Adrenal gland (tissue), 19 donors: Measurements from ENCODE around the gene DPEP1. TPM values are rescaled to one million over a fixed set of nuclear protein-coding genes. Genes with fewer than 3 reads are reported as not detected.

Source experiments
- DNase-seq, 7 donors: peaks; one replicate each; pipeline ENCODE4 v3.0.0-alpha.2; 2019 to 2020
- H3K27ac ChIP-seq, 5 donors: fragments of 200-600 bp; sonication (generic) in 4 of 5; 1 replicate in 3 of 5; 2 replicates in 2 of 5; pipeline versions ENCODE4 v1.5.1 to v1.8.0; 2016 to 2020; ENCODE audit warnings: mild to moderate bottlenecking in 1 of 5
- H3K27me3 ChIP-seq: fragments of 200-600 bp; 2 replicates; pipeline ENCODE4 v1.8.0; 2021
- H3K36me3 ChIP-seq, 2 donors: fragments of 200-600 bp; replicated peaks in 1 of 2; 1 replicate in 1 of 2; 2 replicates in 1 of 2; pipeline versions ENCODE4 v1.5.1 to v1.8.0; 2018 to 2022
- H3K4me1 ChIP-seq, 2 donors: fragments of 200-600 bp; replicated peaks in 1 of 2; 1 replicate in 1 of 2; 2 replicates in 1 of 2; pipeline versions ENCODE4 v1.5.1 to v1.8.0; 2018 to 2021
- H3K4me3 ChIP-seq, 4 donors: fragments of 200-600 bp; sonication (generic) in 3 of 4; one replicate each; pipeline ENCODE4 v1.5.1; 2016 to 2018
- H3K9me3 ChIP-seq, 3 donors: fragments of 200-600 bp; sonication (generic) in 1 of 3; replicated peaks in 1 of 3; 1 replicate in 2 of 3; 2 replicates in 1 of 3; pipeline versions ENCODE4 v1.5.1 to v1.8.0; 2016 to 2021
- CTCF ChIP-seq, 6 experiments: fragments of 450-650 bp in 4 of 6; fragments of 200-600 bp in 2 of 6; sonication (generic) in 1 of 6; IDR thresholded peaks; 1 replicate in 5 of 6; 2 replicates in 1 of 6; pipeline versions ENCODE4 v1.5.1 to v1.8.0; 2016 to 2021; ENCODE audit warnings: antibody characterized with exemption in 6 of 6, mild to moderate bottlenecking in 2 of 6, moderate library complexity in 1 of 6
- POLR2A ChIP-seq, 2 donors: fragments of 450-650 bp; IDR thresholded peaks; one replicate each; pipeline ENCODE4 v1.6.1; 2017; ENCODE audit warnings: antibody characterized with exemption in 2 of 2, mild to moderate bottlenecking in 2 of 2, moderate library complexity in 1 of 2
- WGBS, 4 donors: extraction: QIAGEN DNeasy Blood & Tissue Kit in 2 of 4; methylation state at CpG; one replicate each; pipeline versions ENCODE4 v1.1.5 to v1.1.7; 2013 to 2017; 5-methylcytosine and 5-hydroxymethylcytosine counted together
- intact Hi-C, 2 donors: fragments of 100-400 bp; cut with DNase I; formaldehyde crosslinking; loops; one replicate each; pipeline versions ENCODE4 v1.14.1 to v1.15.0; 2022 to 2023
- long read RNA-seq, 10 donors: library from polyadenylated mRNA in 3 of 10; unstranded in 2 of 10; stranded (forward) in 1 of 10; transcript quantifications; one replicate each; pipeline ENCODE4 v2.0.0 and lab custom pipeline, GENCODE V29; 2021 to 2026
- polyA plus RNA-seq, 3 donors: library from polyadenylated mRNA; stranded (reverse); fragments of 200-250 nt in 2 of 3; fragments of 350-450 nt in 1 of 3; fragmentation: Illumina TruSeq in 1 of 3; extraction: RNeasy Lipid Tissue Mini Kit (QIAGEN cat#74804) in 1 of 3; gene quantifications; one replicate each; pipeline ENCODE4 v1.2.3, GENCODE V29; 2013 to 2014
- total RNA-seq, 9 donors: library from RNA; depleted of rRNA in 4 of 9; stranded (reverse); fragments of >200 nt in 4 of 9; fragments of 120-200 nt in 1 of 9; fragmentation: NEBNext Ultra II Directional in 1 of 9; extraction: Animal tissue kit (Norgen Biotek cat#: 25700) in 1 of 9; gene quantifications; one replicate each; pipeline versions ENCODE4 v1.1.0 to v1.2.4, GENCODE V29; 2013 to 2023
- donor health status: healthy with polysubstance abuse.
- donor health status: Bipolar disorder and iron deficiency.
- donor health status: DM: yes; HTN: yes; CAD: no.
- donor health status: DM: no; HTN: no; CAD: no.
- donor health status: DM: no; HTN: no; CAD: no.
- donor health status: DM: yes; HTN: yes; CAD: no.

DPEP1 gene
- total RNA-seq = 10 to 100 TPM in 1 of 9 donors, 1 to 10 TPM in 7, under 1 TPM in 1; 0.44 to 27.3 (median 5.0) TPM
- 1 to 10 TPM in 1 of 3 donors, under 1 TPM in 2; 0.60 to 4.1 (median 0.88) TPM for polyA plus RNA-seq
- long read RNA-seq, donor 1 = 0 reads
- long read RNA-seq, donor 2 = 0 reads
- long read RNA-seq, donor 3 = 0 reads
- long read RNA-seq, donor 4, partial matches to known transcripts = 0 of 2 reads
- long read RNA-seq, donor 4, other reads (novel, unspliced or antisense) = 0 of 2 reads
- long read RNA-seq, donor 5, transcript DPEP1-202 (11 exons, 1,734 nt) = major isoform, 7 of 10 reads
- long read RNA-seq, donor 5, partial matches to known transcripts = 0 of 10 reads
- long read RNA-seq, donor 5, other reads (novel, unspliced or antisense) = 3 of 10 reads
- long read RNA-seq, donor 6, partial matches to known transcripts = 1 of 5 reads
- long read RNA-seq, donor 6, other reads (novel, unspliced or antisense) = 1 of 5 reads
- long read RNA-seq, donor 7 = 0 reads
- long read RNA-seq, donor 8 = 0 reads
- long read RNA-seq, donor 9 = 0 reads
- long read RNA-seq, donor 10 = 0 reads

- TF ChIP-seq POLR2A (IDR thresholded peaks at IDR 0.05) (no peak), CTCF (IDR thresholded peaks at IDR 0.05) (no peak)
- Histone ChIP-seq H3K4me3 (no peak within 1 kb of the TSS), H3K4me1 (no peaks in the 10 kb centered on the region), H3K27me3 (peaks cover 5% of the 10 kb centered on the region), H3K9me3 (no peaks in the 10 kb centered on the region), H3K36me3 (no peaks in the 10 kb centered on the region), H3K27ac (no peak within 1 kb of the TSS)
- WGBS, 4 donors = 73 to 78% (median 78%) methylated on average over 10 to 19 of the region's 19 CpGs
- DNase-seq = no peak
- intact Hi-C loops = no loop called here
Measured at GRCh38 chr16:89613231-89613953, at the start of gene DPEP1. TSS of gene DPEP1 (plus strand) at chr16:89613642. CDS start at chr16:89630411, 16,769 bp downstream.

GRCh38 chr16:89564476-89565255, 48.8 kb upstream of the DPEP1 start:
- Histone ChIP-seq H3K4me1 (peaks cover 28 to 44% of the 10 kb centered on the region in 2 donors), H3K27me3 (no peaks in the 10 kb centered on the region), H3K9me3 (no peaks in the 10 kb centered on the region), H3K36me3 (peaks cover 0 to 38% of the 10 kb centered on the region in 2 donors), H3K4me3 (no peak overlapping the region), H3K27ac (peak overlapping the region in 2 of 5 donors; percentile 5 to 50)
- WGBS, 4 donors = 62 to 72% (median 71%) methylated on average over 13 to 22 of the region's 22 CpGs
- no peak for DNase-seq
- TF ChIP-seq CTCF (IDR thresholded peaks at IDR 0.05) (no peak), POLR2A (IDR thresholded peaks at IDR 0.05) (no peak)
- intact Hi-C loops = no loop called here

- intact Hi-C loops = no loop called here
- no peaks in the 10 kb centered on the region for H3K27me3 ChIP-seq
- H3K9me3 ChIP-seq = no peaks in the 10 kb centered on the region
- H3K36me3 ChIP-seq = peaks cover 0 to 38% of the 10 kb centered on the region in 2 donors
- DNase-seq = no peak
- peak overlapping the region in 2 of 5 donors; percentile 5 to 50 for H3K27ac ChIP-seq
- H3K4me3 ChIP-seq = no peak overlapping the region
- peaks cover 24 to 42% of the 10 kb centered on the region in 2 donors for H3K4me1 ChIP-seq
- 28 to 50% (median 31%) methylated on average over 2 to 3 of the region's 3 CpGs for WGBS, 4 donors
- TF ChIP-seq CTCF (IDR thresholded peaks at IDR 0.05) (no peak), POLR2A (IDR thresholded peaks at IDR 0.05) (no peak)
Measured at GRCh38 chr16:89565256-89565505, 48.3 kb upstream of the DPEP1 start.
